PC-9 (cell line): ENCODE data around the gene CDC123. TPM values are rescaled to one million over a fixed set of nuclear protein-coding genes. Genes with fewer than 3 reads are reported as not detected.
"Not testable (repeated sequence)": the region's sequence is repeated elsewhere in the genome, so short reads cannot be mapped to it uniquely, and the experiment has no call there.

Experiments
- BruUV-seq: library from RNA; stranded (reverse); fragments of 400-500 nt; replicated peaks from 2 replicates; lab custom pipeline; 2021; lab: Mats Ljungman, UMichigan
- CTCF ChIA-PET: fragments of 300-600 bp; sonication (Branson Sonifier 250); formaldehyde crosslinking; loops from one replicate; lab custom pipeline; 2022; ENCODE audit warnings: antibody characterized with exemption; lab: Charles Lee
- POLR2A ChIA-PET: fragments of 300-600 bp; sonication (Branson Sonifier 250); formaldehyde crosslinking; loops from one replicate; lab custom pipeline; 2022; ENCODE audit warnings: antibody characterized with exemption; ENCODE audit not compliant: unreplicated experiment; lab: Charles Lee
- DNase-seq, 2 experiments: peaks; one replicate each; pipeline versions ENCODE4 v3.0.0 to v3.0.0-alpha.2; 2015 to 2022; ENCODE audit warnings: mixed read lengths in 1 of 2
- H2AFZ ChIP-seq: fragments of 200-600 bp; sonication (generic); 2 replicates; pipeline ENCODE4 v1.8.1; 2017; ENCODE audit warnings: antibody characterized with exemption
- H3F3A ChIP-seq: fragments of 200-600 bp; sonication (generic); 2 replicates; pipeline ENCODE4 v1.8.1; 2017; ENCODE audit warnings: antibody characterized with exemption, mild to moderate bottlenecking, low read depth; ENCODE audit not compliant: insufficient read depth
- H3K27ac ChIP-seq: fragments of 200-600 bp; sonication (generic); 2 replicates; pipeline ENCODE4 v1.6.1; 2016; ENCODE audit warnings: mixed run types
- H3K27me3 ChIP-seq: fragments of 200-600 bp; sonication (generic); 2 replicates; pipeline ENCODE4 v1.6.1; 2016; ENCODE audit warnings: low read depth, mixed run types; ENCODE audit not compliant: insufficient read depth
- H3K36me3 ChIP-seq: fragments of 200-600 bp; sonication (generic); 2 replicates; pipeline ENCODE4 v1.6.1; 2016; ENCODE audit warnings: low read depth, mixed run types
- H3K4me1 ChIP-seq: fragments of 200-600 bp; sonication (generic); replicated peaks from 2 replicates; pipeline ENCODE4 v1.6.1; 2016; ENCODE audit warnings: mixed run types; ENCODE audit not compliant: insufficient read depth
- H3K4me2 ChIP-seq: fragments of 200-600 bp; sonication (generic); 2 replicates; pipeline ENCODE4 v1.6.1; 2017; ENCODE audit warnings: mixed run types
- H3K4me3 ChIP-seq: fragments of 200-600 bp; sonication (generic); 2 replicates; pipeline ENCODE4 v1.6.1; 2016; ENCODE audit warnings: mixed run types
- H3K79me2 ChIP-seq: fragments of 200-600 bp; sonication (generic); 2 replicates; pipeline ENCODE4 v1.6.1; 2017; ENCODE audit warnings: low read depth, mixed run types
- H3K9me2 ChIP-seq: fragments of 200-600 bp; sonication (generic); 2 replicates; pipeline ENCODE4 v1.8.1; 2017; ENCODE audit warnings: mild to moderate bottlenecking; ENCODE audit not compliant: insufficient read depth
- H3K9me3 ChIP-seq: fragments of 200-600 bp; sonication (generic); 2 replicates; pipeline ENCODE4 v1.8.1; 2016; ENCODE audit warnings: low read depth; ENCODE audit not compliant: insufficient read depth
- H4K20me1 ChIP-seq: fragments of 200-600 bp; sonication (generic); 2 replicates; pipeline ENCODE4 v1.8.1; 2017; ENCODE audit not compliant: insufficient read depth
- EZH2 ChIP-seq: fragments of 200-600 bp; sonication (generic); IDR thresholded peaks from 2 replicates; pipeline ENCODE4 v1.8.0; 2017; ENCODE audit warnings: antibody characterized with exemption, low read depth
- intact Hi-C: fragments of 100-400 bp; cut with micrococcal nuclease; formaldehyde crosslinking; loops from one replicate; pipeline ENCODE4 v1.10.0; 2022; ENCODE audit not compliant: unreplicated experiment
- total RNA-seq: library from RNA; stranded (reverse); gene quantifications from 2 replicates; pipeline ENCODE4 v1.2.3, GENCODE V29; 2021
- TF ChIP-seq, protein P1 (sequence below): fragments of 200-600 bp; sonication (generic); conservative IDR thresholded peaks from 2 replicates; pipeline ENCODE4 v1.6.1; 2017; ENCODE audit warnings: mixed run types, antibody characterized with exemption, mild to moderate bottlenecking, moderate library complexity

Gene CDC123
- total RNA-seq, 1 experiment from 2014 or later: 86.0 TPM

DNA sequence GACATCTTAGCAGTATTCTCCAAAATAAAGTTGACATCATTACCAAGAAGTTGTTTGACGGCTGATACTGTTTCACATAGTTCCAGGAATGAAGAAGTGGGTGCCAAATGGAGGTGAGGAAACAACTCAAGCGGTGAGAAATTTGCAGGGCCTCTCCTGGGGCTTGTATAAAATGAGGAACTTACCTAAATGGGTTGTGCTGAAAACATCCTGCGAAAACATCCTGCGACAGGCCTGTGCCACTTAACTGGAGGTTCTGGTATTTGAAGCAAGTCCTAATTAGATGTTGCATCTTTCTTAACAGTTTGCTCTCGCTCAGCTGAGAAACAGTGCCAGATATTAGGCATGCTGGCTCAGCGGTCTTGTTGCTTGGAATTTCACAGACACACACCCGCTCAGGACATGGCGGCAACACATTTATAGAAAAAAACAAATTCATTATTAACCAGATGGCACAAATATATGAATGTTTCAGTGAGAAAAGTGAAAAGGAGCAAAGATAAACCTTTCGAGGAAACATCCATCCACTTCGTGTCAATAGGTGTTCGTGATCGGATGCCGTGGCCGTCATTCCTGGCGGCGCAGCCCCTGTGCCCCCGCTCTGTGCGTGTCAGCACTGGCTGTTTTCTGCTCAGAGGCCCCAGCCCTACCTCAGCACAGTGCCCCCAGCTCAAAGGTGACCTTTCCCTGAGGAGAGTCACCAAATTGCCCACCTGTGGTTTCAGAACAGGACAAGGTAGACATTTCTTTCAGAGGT is 48.1 kb downstream of the CDC123 start:
- Histone ChIP-seq H3K4me3 (no peak overlapping the region), H3K27me3 (no peaks in the 10 kb centered on the region), H2AFZ (no peak overlapping the region), H3K79me2 (no peaks in the 10 kb centered on the region), H3K27ac (no peak overlapping the region), H3K4me2 (no peak overlapping the region), H4K20me1 (no peaks in the 10 kb centered on the region), H3K9me2 (no peaks in the 10 kb centered on the region), H3K9me3 (no peaks in the 10 kb centered on the region), H3F3A (no peaks in the 10 kb centered on the region), H3K36me3 (no peaks in the 10 kb centered on the region; the same call in 1 of the 2 replicates), H3K4me1 (no peaks in the 10 kb centered on the region)
- no peak for DNase-seq
- ChIA-PET CTCF (no interaction called here), POLR2A (no interaction called here)
- intact Hi-C loops: no loop called here
- TF ChIP-seq EZH2: no peak
- TF ChIP-seq, protein P1, sequence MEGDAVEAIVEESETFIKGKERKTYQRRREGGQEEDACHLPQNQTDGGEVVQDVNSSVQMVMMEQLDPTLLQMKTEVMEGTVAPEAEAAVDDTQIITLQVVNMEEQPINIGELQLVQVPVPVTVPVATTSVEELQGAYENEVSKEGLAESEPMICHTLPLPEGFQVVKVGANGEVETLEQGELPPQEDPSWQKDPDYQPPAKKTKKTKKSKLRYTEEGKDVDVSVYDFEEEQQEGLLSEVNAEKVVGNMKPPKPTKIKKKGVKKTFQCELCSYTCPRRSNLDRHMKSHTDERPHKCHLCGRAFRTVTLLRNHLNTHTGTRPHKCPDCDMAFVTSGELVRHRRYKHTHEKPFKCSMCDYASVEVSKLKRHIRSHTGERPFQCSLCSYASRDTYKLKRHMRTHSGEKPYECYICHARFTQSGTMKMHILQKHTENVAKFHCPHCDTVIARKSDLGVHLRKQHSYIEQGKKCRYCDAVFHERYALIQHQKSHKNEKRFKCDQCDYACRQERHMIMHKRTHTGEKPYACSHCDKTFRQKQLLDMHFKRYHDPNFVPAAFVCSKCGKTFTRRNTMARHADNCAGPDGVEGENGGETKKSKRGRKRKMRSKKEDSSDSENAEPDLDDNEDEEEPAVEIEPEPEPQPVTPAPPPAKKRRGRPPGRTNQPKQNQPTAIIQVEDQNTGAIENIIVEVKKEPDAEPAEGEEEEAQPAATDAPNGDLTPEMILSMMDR: no peak
- BruUV-seq: no TSS peak

DNA sequence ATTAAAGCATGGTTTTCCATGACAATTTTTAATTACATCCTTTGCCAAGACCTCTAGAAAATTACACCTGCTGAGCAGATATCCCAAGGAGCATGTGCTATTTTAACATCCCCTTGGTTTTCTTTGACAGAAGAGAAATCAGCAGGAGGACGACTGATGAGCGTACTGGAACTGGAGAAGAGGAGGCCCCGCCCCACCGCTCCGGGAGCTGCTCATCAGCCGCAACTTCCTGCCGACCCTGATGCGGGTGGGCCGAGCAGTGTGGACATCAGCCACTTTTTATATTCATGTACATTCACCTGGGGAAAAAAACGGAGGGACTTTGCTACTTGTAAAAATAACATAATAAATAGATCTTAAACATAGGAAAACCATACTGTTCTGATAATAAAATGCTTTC is 54.2 kb downstream of the CDC123 start:
- H3K79me2 ChIP-seq: no peaks in the 10 kb centered on the region
- no peaks in the 10 kb centered on the region for H3K9me2 ChIP-seq
- ChIA-PET CTCF (no interaction called here), POLR2A (no interaction called here)
- no peaks in the 10 kb centered on the region for H3K9me3 ChIP-seq
- intact Hi-C loops: no loop called here
- no peaks in the 10 kb centered on the region for H4K20me1 ChIP-seq
- H3K27ac ChIP-seq: no peak overlapping the region
- H3K4me2 ChIP-seq: no peak overlapping the region
- H3K4me1 ChIP-seq: no peaks in the 10 kb centered on the region
- no peak overlapping the region for H2AFZ ChIP-seq
- BruUV-seq: no TSS peak
- no peak overlapping the region for H3K4me3 ChIP-seq
- H3K27me3 ChIP-seq: no peaks in the 10 kb centered on the region
- no peaks in the 10 kb centered on the region for H3F3A ChIP-seq
- no peak for TF ChIP-seq EZH2
- TF ChIP-seq, protein P1: no peak
- H3K36me3 ChIP-seq: 0 out of 2 replicates have a peak, but pooled peaks cover 10% of the 10 kb centered on the region
- no peak for DNase-seq

DNA sequence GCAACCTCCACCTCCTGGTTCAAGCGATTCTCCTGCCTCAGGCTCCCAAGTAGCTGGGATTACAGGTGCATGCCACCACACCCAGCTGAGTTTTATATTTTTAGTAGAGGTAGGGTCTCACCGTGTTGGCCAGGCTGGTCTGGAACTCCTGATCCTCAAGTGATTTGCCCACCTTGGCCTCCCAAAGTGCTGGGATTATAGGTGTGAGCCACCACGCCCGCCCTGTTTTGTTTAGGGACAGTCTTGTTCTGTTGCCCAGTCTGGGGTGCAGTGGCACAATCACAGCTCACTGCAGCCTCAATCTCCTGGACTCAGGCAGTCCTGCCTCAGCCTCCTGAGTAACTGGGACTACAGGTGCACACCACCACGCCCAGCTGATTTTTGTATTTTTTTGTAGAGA is 54.7 kb downstream of the CDC123 start:
- H3K9me3 ChIP-seq, intact Hi-C loops, H3K27me3 ChIP-seq, H2AFZ ChIP-seq, BruUV-seq, H3K36me3 ChIP-seq, DNase-seq, H3K4me1 ChIP-seq, H3F3A ChIP-seq, H4K20me1 ChIP-seq, H3K4me3 ChIP-seq, H3K9me2 ChIP-seq, H3K27ac ChIP-seq, H3K79me2 ChIP-seq, H3K4me2 ChIP-seq, CTCF ChIA-PET, POLR2A ChIA-PET: not testable (repeated sequence)

DNA sequence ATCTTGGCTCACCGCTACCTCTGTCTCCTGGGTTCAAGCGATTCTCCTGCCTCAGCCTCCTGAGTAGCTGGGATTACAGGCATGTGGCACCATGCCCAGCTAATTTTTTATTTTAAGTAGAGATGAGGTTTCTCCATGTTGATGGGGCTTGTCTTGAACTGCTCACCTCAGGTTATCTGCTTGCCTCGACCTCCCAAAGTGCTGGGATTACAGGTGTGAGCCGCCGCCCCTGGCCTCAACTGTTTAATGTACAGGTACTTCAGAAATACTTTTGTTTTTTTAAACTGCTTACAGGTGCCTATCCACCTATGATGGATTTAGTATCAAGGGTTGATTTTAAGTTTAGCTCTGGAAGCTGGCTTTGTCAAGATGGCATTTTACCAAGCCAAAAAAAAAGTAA is 55.6 kb downstream of the CDC123 start:
- CTCF ChIA-PET: no interaction called here

More for the DNA sequence above, 55.6 kb downstream of the CDC123 start:
- H3K9me2 ChIP-seq: no peaks in the 10 kb centered on the region
- no peak overlapping the region for H3K4me2 ChIP-seq
- POLR2A ChIA-PET: no interaction called here
- DNase-seq: no peak
- no peak overlapping the region for H3K4me3 ChIP-seq
- H3K36me3 ChIP-seq: 0 out of 2 replicates have a peak, but pooled peaks cover 10% of the 10 kb centered on the region
- no peaks in the 10 kb centered on the region for H3K9me3 ChIP-seq
- intact Hi-C loops: no loop called here
- H3K4me1 ChIP-seq: no peaks in the 10 kb centered on the region
- no peaks in the 10 kb centered on the region for H3F3A ChIP-seq
- H3K27me3 ChIP-seq: no peaks in the 10 kb centered on the region
- no peaks in the 10 kb centered on the region for H3K79me2 ChIP-seq
- no peaks in the 10 kb centered on the region for H4K20me1 ChIP-seq
- TF ChIP-seq, protein P1: no peak
- no peak for TF ChIP-seq EZH2
- BruUV-seq: no TSS peak
- H2AFZ ChIP-seq: no peak overlapping the region
- H3K27ac ChIP-seq: no peak overlapping the region
